IPS-NIHi7 (cell line): Measurements from ENCODE around the gene MYOCOS.

Experiments
- DNase-seq: peaks from one replicate; pipeline ENCODE4 v3.0.0; 2012; ENCODE audit warnings: mixed read lengths; ENCODE audit errors: extremely low spot score

Gene MYOCOS

DNA sequence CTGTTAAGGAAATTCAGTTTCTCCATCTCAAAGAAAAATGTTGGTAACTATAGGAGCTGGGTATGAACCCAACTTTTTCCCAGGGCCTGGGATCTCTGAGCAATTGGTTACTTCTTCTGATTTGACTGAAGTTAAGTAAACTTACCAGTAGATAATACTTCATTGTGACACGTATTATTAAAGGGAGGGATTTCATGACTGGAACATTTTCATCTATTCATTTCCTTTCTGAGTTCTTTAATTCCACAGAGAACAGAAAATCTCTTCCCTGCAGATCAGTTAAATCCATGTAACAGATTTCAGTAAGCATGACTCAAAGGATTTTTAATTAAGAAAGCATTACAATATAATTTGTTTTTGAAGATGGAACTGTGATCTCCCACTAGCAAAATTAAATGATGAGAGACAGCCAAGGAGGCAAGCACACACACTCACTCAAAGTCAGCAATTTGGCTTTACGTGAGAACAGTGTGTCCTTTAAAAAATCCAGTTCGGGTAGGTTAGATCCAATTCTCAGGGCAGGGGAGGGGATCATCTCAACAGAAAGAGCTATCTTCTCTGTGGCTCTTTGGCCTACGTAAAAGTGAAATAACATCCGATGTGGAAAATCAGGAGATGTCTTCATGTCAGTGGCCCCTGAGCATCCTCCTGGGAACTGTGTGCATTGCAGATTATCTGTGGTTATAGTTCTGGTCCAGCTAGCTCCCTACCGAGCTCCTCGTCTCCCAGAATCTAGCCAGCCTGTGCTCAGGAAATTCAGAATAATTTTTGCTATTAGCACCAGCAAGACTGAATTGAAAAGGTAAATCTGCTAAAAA lies 41.2 kb downstream of the MYOCOS start:
- no peak for DNase-seq

DNA sequence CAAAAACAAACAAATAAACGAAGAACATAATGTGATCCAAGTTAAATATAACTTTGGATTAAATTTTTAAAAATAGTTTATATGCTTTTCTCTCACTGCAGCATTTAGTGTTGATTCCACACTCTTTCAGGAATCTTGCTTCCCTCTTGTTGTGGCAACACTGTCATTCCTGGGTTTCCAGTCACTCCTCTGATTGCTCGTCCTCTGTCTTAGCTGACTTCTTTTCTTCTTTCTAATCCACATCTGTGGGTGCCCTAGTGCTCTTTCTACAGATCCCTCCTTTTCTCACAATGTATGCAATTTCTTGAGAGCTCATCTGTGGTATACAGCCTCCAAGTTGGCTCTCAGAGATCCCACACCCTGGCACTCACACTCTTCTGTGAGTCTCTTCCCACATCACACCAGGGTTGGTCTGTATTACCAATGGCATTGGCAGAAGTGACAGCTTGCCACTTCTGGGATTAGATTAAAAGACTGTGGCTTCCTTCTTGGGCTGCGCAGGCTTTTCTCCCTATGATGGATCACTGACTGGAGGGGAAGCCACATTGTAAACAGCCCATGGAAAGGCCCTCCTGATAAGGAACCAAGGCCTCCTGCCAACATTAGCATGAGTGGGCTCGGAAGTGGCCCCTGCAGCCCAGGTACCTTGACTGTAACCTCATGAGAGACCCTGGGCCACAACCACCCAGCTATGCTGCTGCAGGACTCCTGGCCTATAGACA lies 42.0 kb downstream of the MYOCOS start:
- no peak for DNase-seq

GRCh38 chr1:171664976-171665375 lies 42.9 kb downstream of the MYOCOS start:
- no peak for DNase-seq

- DNase-seq = no peak
Measured at GRCh38 chr1:171666114-171666769, 44.2 kb downstream of the MYOCOS start.

DNA sequence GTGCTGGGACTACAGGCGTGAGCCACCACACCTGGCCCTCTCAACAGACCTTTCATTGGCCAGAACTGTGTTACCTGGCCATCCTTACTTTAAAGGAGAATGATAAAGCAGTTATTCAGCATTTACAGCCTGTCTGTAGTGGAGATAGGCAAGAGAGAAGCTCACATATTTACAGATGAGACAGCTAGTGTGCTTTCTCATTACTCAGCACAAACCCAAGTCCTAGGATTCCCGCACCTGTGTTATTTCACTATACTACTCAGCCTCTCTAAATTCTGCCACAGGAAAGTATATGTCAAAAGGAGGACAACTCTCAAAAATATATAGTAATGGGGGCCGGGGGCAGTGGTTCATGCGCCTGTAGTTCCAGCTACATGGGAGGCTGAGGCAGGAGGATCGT lies 46.3 kb downstream of the MYOCOS start:
- no peak for DNase-seq

- DNase-seq = no peak
Measured at GRCh38 chr1:171670739-171671138, 48.7 kb downstream of the MYOCOS start.

GRCh38 chr1:171674431-171675405 lies 52.7 kb downstream of the MYOCOS start:
- no peak for DNase-seq
